Bronchial epithelial cell (primary cell): Measurements from ENCODE around the gene DCAF10. TPM values are rescaled to one million over a fixed set of nuclear protein-coding genes. Genes with fewer than 3 reads are reported as not detected.

Source experiments
- DNase-seq: peaks from one replicate; pipeline ENCODE4 v3.0.0-alpha.2; 2010; ENCODE audit warnings: low read depth
- FAIRE-seq: peaks from 2 replicates; lab custom pipeline; 2011; peaks lifted over from hg19 to GRCh38; lab: Jason Lieb, UNC
- H3K27me3 ChIP-seq: 2 replicates; pipeline ENCODE4 v1.5.1; 2011; ENCODE audit warnings: low read length; ENCODE audit not compliant: control insufficient read depth, insufficient read depth
- H3K36me3 ChIP-seq: 2 replicates; pipeline ENCODE4 v1.5.1; 2011; ENCODE audit warnings: low read length; ENCODE audit not compliant: control insufficient read depth, insufficient read depth
- H3K4me3 ChIP-seq: 2 replicates; pipeline ENCODE4 v1.5.1; 2011; ENCODE audit warnings: mild to moderate bottlenecking, low read depth, low read length, control low read depth
- total RNA-seq: library from RNA; depleted of rRNA; stranded (reverse); fragments of >200 nt; gene quantifications from 2 replicates; pipeline ENCODE4 v1.2.1, GENCODE V29; 2014
- TF ChIP-seq, protein P1 (sequence below): IDR thresholded peaks from 2 replicates; pipeline ENCODE4 v1.5.1; 2011; ENCODE audit warnings: mild to moderate bottlenecking, moderate library complexity, low read length, control low read depth, inconsistent platforms; ENCODE audit not compliant: insufficient read depth, severe bottlenecking

The DCAF10 gene
- total RNA-seq, 1 donor from 2014 or later: 29.5 TPM

DNA sequence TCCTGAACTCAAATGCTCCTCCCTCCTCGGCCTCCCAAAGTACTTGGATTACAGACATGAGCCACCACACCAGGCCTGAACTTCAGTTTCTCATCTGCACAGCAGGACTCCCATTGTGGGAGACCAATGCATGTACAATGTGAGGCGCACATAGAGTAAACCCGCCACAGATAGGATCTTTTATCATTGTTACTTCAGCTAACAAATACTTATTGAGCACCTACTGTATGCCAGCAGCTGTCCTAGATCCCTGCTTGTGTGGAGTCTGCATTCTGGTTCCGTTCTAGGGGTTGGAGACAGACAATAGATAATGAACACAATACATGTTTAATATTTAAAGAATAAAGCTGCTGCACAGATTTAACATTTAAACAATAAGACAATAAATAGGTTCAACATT lies 109.7 kb downstream of the DCAF10 start:
- DNase-seq: no peak
- TF ChIP-seq, protein P1, sequence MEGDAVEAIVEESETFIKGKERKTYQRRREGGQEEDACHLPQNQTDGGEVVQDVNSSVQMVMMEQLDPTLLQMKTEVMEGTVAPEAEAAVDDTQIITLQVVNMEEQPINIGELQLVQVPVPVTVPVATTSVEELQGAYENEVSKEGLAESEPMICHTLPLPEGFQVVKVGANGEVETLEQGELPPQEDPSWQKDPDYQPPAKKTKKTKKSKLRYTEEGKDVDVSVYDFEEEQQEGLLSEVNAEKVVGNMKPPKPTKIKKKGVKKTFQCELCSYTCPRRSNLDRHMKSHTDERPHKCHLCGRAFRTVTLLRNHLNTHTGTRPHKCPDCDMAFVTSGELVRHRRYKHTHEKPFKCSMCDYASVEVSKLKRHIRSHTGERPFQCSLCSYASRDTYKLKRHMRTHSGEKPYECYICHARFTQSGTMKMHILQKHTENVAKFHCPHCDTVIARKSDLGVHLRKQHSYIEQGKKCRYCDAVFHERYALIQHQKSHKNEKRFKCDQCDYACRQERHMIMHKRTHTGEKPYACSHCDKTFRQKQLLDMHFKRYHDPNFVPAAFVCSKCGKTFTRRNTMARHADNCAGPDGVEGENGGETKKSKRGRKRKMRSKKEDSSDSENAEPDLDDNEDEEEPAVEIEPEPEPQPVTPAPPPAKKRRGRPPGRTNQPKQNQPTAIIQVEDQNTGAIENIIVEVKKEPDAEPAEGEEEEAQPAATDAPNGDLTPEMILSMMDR: no peak
- Histone ChIP-seq H3K36me3 (no peaks in the 10 kb centered on the region), H3K4me3 (no peak overlapping the region), H3K27me3 (no peaks in the 10 kb centered on the region)
- FAIRE-seq: no peak

DNA sequence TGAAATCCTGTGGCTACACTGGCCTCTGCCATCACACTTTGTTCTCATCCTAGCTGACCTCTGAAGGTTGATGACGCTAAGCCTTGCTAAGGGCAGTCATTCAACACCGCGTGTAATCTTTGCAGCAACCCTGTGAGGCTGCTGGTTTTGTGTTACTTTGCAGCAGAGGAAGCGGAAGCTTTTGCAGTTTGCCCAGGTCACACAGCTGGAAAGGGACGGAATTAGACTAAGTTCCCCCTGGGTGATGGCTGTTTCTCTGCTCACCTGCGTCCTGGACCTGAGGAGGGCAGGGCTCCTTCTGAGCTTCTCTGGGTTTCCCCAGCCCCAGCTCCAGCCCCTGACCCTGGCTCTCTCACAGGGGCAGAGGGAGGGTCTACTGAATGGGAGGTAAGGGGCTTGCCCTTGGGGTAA lies 110.7 kb downstream of the DCAF10 start:
- DNase-seq (no peak), FAIRE-seq (no peak)
- no peaks in the 10 kb centered on the region for H3K27me3 ChIP-seq
- no peak overlapping the region for H3K4me3 ChIP-seq
- no peaks in the 10 kb centered on the region for H3K36me3 ChIP-seq
- TF ChIP-seq, protein P1: no peak

DNA sequence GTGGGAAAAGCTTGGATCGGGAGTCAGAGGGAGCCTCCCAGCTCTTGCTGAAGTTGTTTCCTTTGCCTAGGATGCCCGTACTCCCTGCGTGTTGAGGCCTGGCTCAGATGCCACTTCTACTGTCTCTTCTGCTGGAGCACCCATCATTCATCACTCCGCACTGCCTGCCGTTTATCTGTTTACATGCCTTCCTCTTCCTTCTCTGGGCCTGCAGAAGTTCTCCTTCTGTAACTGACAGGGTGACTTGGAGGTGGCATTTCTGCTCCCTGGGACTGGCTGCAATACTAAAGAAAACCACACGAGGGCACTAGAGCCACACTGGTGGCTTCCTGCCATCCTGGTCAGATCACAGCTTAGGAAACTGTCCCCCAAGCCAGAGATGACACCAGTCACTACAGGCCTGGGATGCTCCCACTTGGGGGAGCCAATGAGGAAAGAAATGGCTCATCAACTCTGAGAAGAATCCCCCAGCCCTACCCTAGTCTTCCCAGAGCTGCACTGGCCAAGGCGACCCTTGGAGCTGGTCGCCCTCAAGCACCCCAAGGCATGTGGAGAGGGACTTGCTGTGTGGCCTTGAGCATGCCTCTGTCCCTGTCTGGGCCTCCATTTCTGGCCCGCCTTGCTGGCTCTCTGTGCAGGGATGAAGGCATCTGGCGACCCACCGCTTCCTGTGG lies 113.0 kb downstream of the DCAF10 start:
- no peaks in the 10 kb centered on the region for H3K27me3 ChIP-seq
- no peak for FAIRE-seq
- no peak overlapping the region for H3K4me3 ChIP-seq
- TF ChIP-seq, protein P1: peak; percentile 94
- peak; percentile 77 for DNase-seq
- H3K36me3 ChIP-seq: peaks cover 7% of the 10 kb centered on the region

DNA sequence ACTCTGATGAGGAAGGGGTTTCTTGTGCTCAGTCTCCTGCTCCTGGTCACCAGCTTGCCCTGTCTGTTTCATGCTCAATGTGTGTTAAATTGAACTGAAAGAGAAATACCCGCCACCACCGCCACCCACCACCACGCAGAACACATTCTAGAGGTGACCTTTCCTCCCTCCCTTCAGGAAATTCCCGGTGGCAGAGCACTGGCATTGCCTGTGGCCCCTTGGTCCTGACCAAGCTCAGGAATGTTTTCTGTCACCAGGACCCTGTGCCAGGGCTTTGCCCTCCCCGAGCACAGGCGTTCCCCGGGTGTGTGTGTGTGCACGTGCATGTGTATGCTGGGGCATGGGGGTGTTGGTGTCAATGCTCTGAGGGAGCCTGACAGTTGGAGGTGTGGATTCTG lies 113.6 kb downstream of the DCAF10 start:
- no peak for DNase-seq
- Histone ChIP-seq H3K27me3 (no peaks in the 10 kb centered on the region), H3K4me3 (no peak overlapping the region), H3K36me3 (peaks cover 9% of the 10 kb centered on the region)
- TF ChIP-seq, protein P1: no peak
- no peak for FAIRE-seq

DNA sequence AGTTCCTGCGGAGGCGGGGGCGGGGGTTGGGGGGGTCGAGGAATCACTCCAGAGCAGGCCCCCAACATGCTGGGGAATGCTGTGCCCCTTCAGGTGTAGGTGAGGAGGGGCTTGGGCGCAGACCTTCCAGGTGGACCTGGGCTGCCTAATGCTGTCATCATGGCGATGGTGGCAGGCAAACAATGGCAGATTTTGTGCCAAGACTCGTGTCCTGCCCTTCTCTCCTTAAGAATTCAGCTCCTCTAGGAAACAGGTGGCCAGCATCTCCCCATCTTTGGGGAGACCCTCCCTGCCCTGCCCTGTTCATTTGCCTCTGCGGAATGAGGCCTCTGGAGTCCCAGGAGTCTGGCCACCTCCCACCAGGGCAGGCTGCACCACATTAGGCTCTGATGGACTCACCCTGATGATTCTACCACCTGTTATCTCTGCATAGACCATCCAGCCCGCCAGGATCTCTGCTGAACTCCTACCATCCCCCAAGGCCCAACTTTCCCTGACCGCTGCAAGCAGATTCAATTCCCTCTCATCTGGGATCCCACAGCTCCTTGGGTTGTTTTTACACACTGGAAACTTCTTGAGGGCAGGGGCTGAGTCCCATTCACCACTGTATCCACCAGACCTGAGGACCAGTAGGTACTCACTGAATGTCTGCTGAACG lies 114.2 kb downstream of the DCAF10 start:
- Histone ChIP-seq H3K36me3 (peaks cover 13% of the 10 kb centered on the region), H3K27me3 (no peaks in the 10 kb centered on the region), H3K4me3 (no peak overlapping the region)
- TF ChIP-seq, protein P1: no peak
- DNase-seq (no peak), FAIRE-seq (no peak)
